AG04449 (cell line): ENCODE measurements around the gene ATP8B4.

Experiments used
- CTCF ChIA-PET: fragments of 350-600 bp; formaldehyde crosslinking; extraction: SDS; loops from one replicate; lab custom pipeline; 2021; ENCODE audit warnings: antibody characterized with exemption; lab: Yijun Ruan, JAX
- POLR2A ChIA-PET: fragments of 400-600, 350-600 bp; formaldehyde crosslinking; extraction: SDS; loops from one replicate; lab custom pipeline; 2020; ENCODE audit warnings: antibody characterized with exemption, inconsistent platforms; lab: Yijun Ruan, JAX
- DNase-seq: peaks from one replicate; pipeline ENCODE4 v3.0.0-alpha.2; 2010; ENCODE audit warnings: low read depth, low spot score
- H3K4me3 ChIP-seq: 2 replicates; pipeline ENCODE4 v1.5.1; 2011; ENCODE audit warnings: low read depth, mild to moderate bottlenecking, control low read depth, low read length
- CTCF ChIP-seq: IDR thresholded peaks from one replicate; pipeline ENCODE4 v1.5.1; 2011; ENCODE audit warnings: mild to moderate bottlenecking, moderate library complexity, low read length, control low read depth, inconsistent platforms; ENCODE audit not compliant: insufficient read depth; ENCODE audit errors: missing control alignments

Gene ATP8B4

GRCh38 chr15:49888323-49888693 is 230.7 kb downstream of the ATP8B4 start:
- TF ChIP-seq CTCF: no peak
- POLR2A ChIA-PET: no interaction called here
- H3K4me3 ChIP-seq: no peak overlapping the region
- DNase-seq: no peak
- CTCF ChIA-PET: no interaction called here

- ChIA-PET POLR2A (no interaction called here), CTCF (no interaction called here)
These were observed 231.2 kb downstream of the ATP8B4 start for GRCh38 chr15:49887659-49888322.

GRCh38 chr15:49883121-49883520 is 235.9 kb downstream of the ATP8B4 start:
- no peak for DNase-seq
- ChIA-PET POLR2A (no interaction called here), CTCF (interaction anchor here (1.1 to 1.5 kb wide), 2 partner anchors 19 to 648 kb away, joined by 3 to 6 read pairs; no protein-coding TSS in a partner anchor)
- no peak overlapping the region for H3K4me3 ChIP-seq
- TF ChIP-seq CTCF: no peak

More at GRCh38 chr15:49887659-49888322, 231.2 kb downstream of the ATP8B4 start:
- no peak for TF ChIP-seq CTCF
- no peak overlapping the region for H3K4me3 ChIP-seq
- no peak for DNase-seq

- POLR2A ChIA-PET: no interaction called here
- no peak for DNase-seq
- H3K4me3 ChIP-seq: no peak overlapping the region
- no peak for TF ChIP-seq CTCF
- CTCF ChIA-PET: interaction anchor here (1.1 to 1.4 kb wide), 2 partner anchors 12 to 647 kb away, joined by 3 read pairs; no protein-coding TSS in a partner anchor
These were observed 237.2 kb downstream of the ATP8B4 start for GRCh38 chr15:49881866-49882265.

- ChIA-PET CTCF (interaction anchor here (1.4 kb wide), 1 partner anchor 12 kb away, joined by 3 read pairs; no protein-coding TSS in a partner anchor), POLR2A (no interaction called here)
- no peak for DNase-seq
- no peak overlapping the region for H3K4me3 ChIP-seq
- no peak for TF ChIP-seq CTCF
These were observed 237.6 kb downstream of the ATP8B4 start for GRCh38 chr15:49881433-49881832.

- ChIA-PET POLR2A (no interaction called here), CTCF (interaction anchor here (1.2 to 1.3 kb wide), 3 partner anchors 14 to 267 kb away, joined by 3 to 4 read pairs (median 4); no protein-coding TSS in a partner anchor)
- TF ChIP-seq CTCF: no peak
- DNase-seq: peak; percentile 76
- H3K4me3 ChIP-seq: no peak overlapping the region
These were observed 241.0 kb downstream of the ATP8B4 start for GRCh38 chr15:49877873-49878521.
